HepG2 (cell line): ENCODE results near the gene ARL16. TPM values are rescaled to one million over a fixed set of nuclear protein-coding genes. Genes with fewer than 3 reads are reported as not detected.

Source experiments
- ESRRA ChIP-seq: sonication (generic); formaldehyde crosslinking; IDR thresholded peaks from 2 replicates; pipeline ENCODE4 v1.5.1; 2020; ENCODE audit warnings: mild to moderate bottlenecking, low read depth, missing genetic modification reagents
- HIC2 ChIP-seq: sonication (generic); formaldehyde crosslinking; IDR thresholded peaks from 2 replicates; pipeline ENCODE4 v1.9.0; 2022; ENCODE audit warnings: low read depth, missing genetic modification reagents
- MBNL3 ChIP-seq: fragments of 250-450 bp; sonication (Bioruptor Pico); conservative IDR thresholded peaks from 2 replicates; pipeline ENCODE4 v1.8.0; 2022; ENCODE audit warnings: mild to moderate bottlenecking, inconsistent platforms
- NFIC ChIP-seq: IDR thresholded peaks from 2 replicates; pipeline ENCODE4 v1.6.1; 2012; ENCODE audit warnings: mild to moderate bottlenecking, low read length, inconsistent platforms
- NR3C1 ChIP-seq: sonication (generic); formaldehyde crosslinking; IDR thresholded peaks from 2 replicates; pipeline ENCODE4 v1.4.0; 2020; ENCODE audit warnings: missing genetic modification reagents
- PRDM4 ChIP-seq: sonication (generic); formaldehyde crosslinking; IDR thresholded peaks from 2 replicates; pipeline ENCODE4 v1.9.0; 2021; ENCODE audit warnings: missing genetic modification reagents, borderline replicate concordance
- RXRA ChIP-seq: sonication (generic); formaldehyde crosslinking; IDR thresholded peaks from 2 replicates; pipeline ENCODE4 v1.5.1; 2020; ENCODE audit warnings: missing genetic modification reagents
- SCMH1 ChIP-seq: sonication (generic); formaldehyde crosslinking; IDR thresholded peaks from 2 replicates; pipeline ENCODE4 v1.9.0; 2021; ENCODE audit warnings: missing genetic modification reagents, mild to moderate bottlenecking, borderline replicate concordance
- SOX13 ChIP-seq, 3 experiments: fragments of 450-650 bp in 1 of 3; sonication (generic) in 1 of 3; formaldehyde crosslinking in 1 of 3; IDR thresholded peaks in 2 of 3; conservative IDR thresholded peaks in 1 of 3; 2 replicates each; pipeline versions ENCODE4 v1.5.0 to v1.6.1; 2016 to 2020; ENCODE audit warnings: antibody characterized with exemption in 1 of 3, mild to moderate bottlenecking in 1 of 3, missing compliant biosample characterization in 1 of 3, missing genetic modification reagents in 1 of 3, moderate library complexity in 1 of 3
- STAG1 ChIP-seq: sonication (generic); formaldehyde crosslinking; IDR thresholded peaks from 2 replicates; pipeline ENCODE4 v1.4.0; 2020; ENCODE audit warnings: missing genetic modification reagents
- ZGPAT ChIP-seq: IDR thresholded peaks from 2 replicates; pipeline ENCODE4 v1.6.1; 2016; ENCODE audit warnings: mild to moderate bottlenecking
- ZNF451 ChIP-seq: sonication (generic); formaldehyde crosslinking; IDR thresholded peaks from 2 replicates; pipeline ENCODE4 v1.5.0; 2020; ENCODE audit warnings: mild to moderate bottlenecking, missing genetic modification reagents
- ZNF660 ChIP-seq: sonication (generic); formaldehyde crosslinking; IDR thresholded peaks from 2 replicates; pipeline ENCODE4 v1.5.1; 2020; ENCODE audit warnings: mild to moderate bottlenecking, low read depth, missing genetic modification reagents, borderline replicate concordance
- polyA plus RNA-seq, 8 experiments: library from polyadenylated mRNA; depleted of rRNA in 3 of 8; stranded (reverse) in 7 of 8; unstranded in 1 of 8; fragments of >200 nt; fragmentation: Illumina TruSeq in 4 of 8; extraction: Trizol in 4 of 8; gene quantifications; 2 replicates each; pipeline versions ENCODE4 v1.2.1 to v1.2.3, GENCODE V29; 2011 to 2016; ENCODE audit warnings: low read depth in 4 of 8, missing spikeins in 1 of 8, mixed read lengths in 1 of 8; ENCODE audit not compliant: insufficient read depth in 1 of 8
- total RNA-seq, 5 experiments: library from RNA; depleted of rRNA; stranded (reverse); fragments of >200 nt; fragmentation: Illumina TruSeq; extraction: Trizol; gene quantifications; 2 replicates each; pipeline ENCODE4 v1.2.3, GENCODE V29; 2016; ENCODE audit warnings: low read depth in 1 of 5
- TF ChIP-seq, protein P1 (sequence below): sonication (generic); formaldehyde crosslinking; IDR thresholded peaks from 2 replicates; pipeline ENCODE4 v1.4.0; 2020; ENCODE audit warnings: missing genetic modification reagents, low read depth, mild to moderate bottlenecking, borderline replicate concordance
- TF ChIP-seq, protein P2 (sequence below): sonication (generic); formaldehyde crosslinking; IDR thresholded peaks from 2 replicates; pipeline ENCODE4 v1.4.0; 2020; ENCODE audit warnings: missing genetic modification reagents, borderline replicate concordance
- TF ChIP-seq, protein P3 (sequence below): sonication (generic); formaldehyde crosslinking; IDR thresholded peaks from 2 replicates; pipeline ENCODE4 v1.4.0; 2020; ENCODE audit warnings: missing genetic modification reagents

ARL16 gene
- total and polyA plus RNA-seq, 2 of the 13 experiments (the other 11 are each of a cell fraction or from before 2014, with no cell fraction given): 20.8 to 30.8 TPM

- TF ChIP-seq HIC2 (CRISPR knock-in tag): no peak
- TF ChIP-seq PRDM4 (CRISPR knock-in tag): no peak
- TF ChIP-seq, protein P1, sequence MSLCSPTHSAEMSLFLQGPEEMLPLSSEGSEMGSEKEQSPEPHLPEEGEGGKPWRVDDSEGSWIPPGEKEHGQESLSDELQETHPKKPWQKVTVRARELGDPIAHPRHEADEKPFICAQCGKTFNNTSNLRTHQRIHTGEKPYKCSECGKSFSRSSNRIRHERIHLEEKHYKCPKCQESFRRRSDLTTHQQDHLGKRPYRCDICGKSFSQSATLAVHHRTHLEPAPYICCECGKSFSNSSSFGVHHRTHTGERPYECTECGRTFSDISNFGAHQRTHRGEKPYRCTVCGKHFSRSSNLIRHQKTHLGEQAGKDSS (CRISPR knock-in tag): no peak
- no peak for TF ChIP-seq SCMH1 (CRISPR knock-in tag)
- TF ChIP-seq, protein P2, sequence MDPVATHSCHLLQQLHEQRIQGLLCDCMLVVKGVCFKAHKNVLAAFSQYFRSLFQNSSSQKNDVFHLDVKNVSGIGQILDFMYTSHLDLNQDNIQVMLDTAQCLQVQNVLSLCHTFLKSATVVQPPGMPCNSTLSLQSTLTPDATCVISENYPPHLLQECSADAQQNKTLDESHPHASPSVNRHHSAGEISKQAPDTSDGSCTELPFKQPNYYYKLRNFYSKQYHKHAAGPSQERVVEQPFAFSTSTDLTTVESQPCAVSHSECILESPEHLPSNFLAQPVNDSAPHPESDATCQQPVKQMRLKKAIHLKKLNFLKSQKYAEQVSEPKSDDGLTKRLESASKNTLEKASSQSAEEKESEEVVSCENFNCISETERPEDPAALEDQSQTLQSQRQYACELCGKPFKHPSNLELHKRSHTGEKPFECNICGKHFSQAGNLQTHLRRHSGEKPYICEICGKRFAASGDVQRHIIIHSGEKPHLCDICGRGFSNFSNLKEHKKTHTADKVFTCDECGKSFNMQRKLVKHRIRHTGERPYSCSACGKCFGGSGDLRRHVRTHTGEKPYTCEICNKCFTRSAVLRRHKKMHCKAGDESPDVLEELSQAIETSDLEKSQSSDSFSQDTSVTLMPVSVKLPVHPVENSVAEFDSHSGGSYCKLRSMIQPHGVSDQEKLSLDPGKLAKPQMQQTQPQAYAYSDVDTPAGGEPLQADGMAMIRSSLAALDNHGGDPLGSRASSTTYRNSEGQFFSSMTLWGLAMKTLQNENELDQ (CRISPR knock-in tag): no peak
- no peak for TF ChIP-seq RXRA
- peak; percentile 22 for TF ChIP-seq STAG1
- no peak for TF ChIP-seq MBNL3 (CRISPR knock-in tag)
- TF ChIP-seq NFIC: no peak
- TF ChIP-seq ZNF451: no peak
- TF ChIP-seq ZGPAT: no peak
- no peak for TF ChIP-seq NR3C1
- TF ChIP-seq SOX13 (IDR thresholded peaks at IDR 0.05): no peak
- TF ChIP-seq SOX13 (CRISPR knock-in tag; conservative IDR thresholded peaks at IDR 0.05 in 1 of 2, IDR thresholded peaks at IDR 0.05 in 1 of 2): no peak
- no peak for TF ChIP-seq ZNF660
- TF ChIP-seq ESRRA (CRISPR knock-in tag): no peak
- TF ChIP-seq, protein P3, sequence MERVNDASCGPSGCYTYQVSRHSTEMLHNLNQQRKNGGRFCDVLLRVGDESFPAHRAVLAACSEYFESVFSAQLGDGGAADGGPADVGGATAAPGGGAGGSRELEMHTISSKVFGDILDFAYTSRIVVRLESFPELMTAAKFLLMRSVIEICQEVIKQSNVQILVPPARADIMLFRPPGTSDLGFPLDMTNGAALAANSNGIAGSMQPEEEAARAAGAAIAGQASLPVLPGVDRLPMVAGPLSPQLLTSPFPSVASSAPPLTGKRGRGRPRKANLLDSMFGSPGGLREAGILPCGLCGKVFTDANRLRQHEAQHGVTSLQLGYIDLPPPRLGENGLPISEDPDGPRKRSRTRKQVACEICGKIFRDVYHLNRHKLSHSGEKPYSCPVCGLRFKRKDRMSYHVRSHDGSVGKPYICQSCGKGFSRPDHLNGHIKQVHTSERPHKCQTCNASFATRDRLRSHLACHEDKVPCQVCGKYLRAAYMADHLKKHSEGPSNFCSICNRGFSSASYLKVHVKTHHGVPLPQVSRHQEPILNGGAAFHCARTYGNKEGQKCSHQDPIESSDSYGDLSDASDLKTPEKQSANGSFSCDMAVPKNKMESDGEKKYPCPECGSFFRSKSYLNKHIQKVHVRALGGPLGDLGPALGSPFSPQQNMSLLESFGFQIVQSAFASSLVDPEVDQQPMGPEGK (CRISPR knock-in tag): peak; percentile 42; the same call in 1 of the 2 replicates
Observed at GRCh38 chr17:81701288-81702071, 17.9 kb upstream of the ARL16 start (continued).
